ENCODE data around the gene COL24A1.

- no peak for TF ChIP-seq CREB1 (IDR thresholded peaks at IDR 0.05)
- no peak for TF ChIP-seq POLR2AphosphoS5 (IDR thresholded peaks at IDR 0.05; ENCODE audit: low read depth, low read length)
- no peak for TF ChIP-seq RNF2 (IDR thresholded peaks at IDR 0.05; ENCODE audit: borderline replicate concordance, low read depth, low read length, missing control alignments, poor library complexity, severe bottlenecking)
These were observed 141.2 kb downstream of the COL24A1 start for GRCh38 chr1:86015375-86015774.

All from H1 (cell line).